HL-60 (cell line): ENCODE results near the gene WDR19.

Experiments used
- GABPA ChIP-seq: IDR thresholded peaks from 2 replicates; pipeline ENCODE4 v1.6.1; 2012; ENCODE audit warnings: low read depth
- POLR2AphosphoS5 ChIP-seq: IDR thresholded peaks from 2 replicates; pipeline ENCODE4 v1.6.1; 2012; ENCODE audit warnings: low read depth
- TF ChIP-seq, protein P1 (sequence below): IDR thresholded peaks from one replicate; pipeline ENCODE4 v1.5.1; 2011; ENCODE audit warnings: low read length, control low read depth, inconsistent platforms; ENCODE audit not compliant: insufficient read depth
- TF ChIP-seq, protein P2 (sequence below): IDR thresholded peaks from 2 replicates; pipeline ENCODE4 v1.6.1; 2012; ENCODE audit warnings: low read depth; ENCODE audit not compliant: insufficient replicate concordance

DNA sequence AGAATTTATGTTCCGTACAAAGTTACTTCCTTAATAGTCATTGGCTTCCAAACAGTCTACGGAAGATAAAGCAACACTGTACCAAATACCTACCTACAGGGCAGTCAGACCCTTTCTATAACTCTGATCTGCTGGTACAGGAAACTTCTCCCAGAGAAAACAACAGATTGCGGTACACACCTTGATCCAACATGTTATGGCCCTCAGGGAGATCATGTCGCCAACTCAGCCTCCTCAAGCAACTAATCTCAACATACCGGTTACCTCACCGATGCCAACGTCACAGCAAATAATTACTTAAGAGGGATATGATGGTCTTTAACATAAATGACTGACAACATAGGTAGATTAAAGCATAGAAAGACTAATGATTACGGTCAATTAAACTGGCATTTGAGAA lies 113.5 kb downstream of the WDR19 start:
- TF ChIP-seq, protein P1, sequence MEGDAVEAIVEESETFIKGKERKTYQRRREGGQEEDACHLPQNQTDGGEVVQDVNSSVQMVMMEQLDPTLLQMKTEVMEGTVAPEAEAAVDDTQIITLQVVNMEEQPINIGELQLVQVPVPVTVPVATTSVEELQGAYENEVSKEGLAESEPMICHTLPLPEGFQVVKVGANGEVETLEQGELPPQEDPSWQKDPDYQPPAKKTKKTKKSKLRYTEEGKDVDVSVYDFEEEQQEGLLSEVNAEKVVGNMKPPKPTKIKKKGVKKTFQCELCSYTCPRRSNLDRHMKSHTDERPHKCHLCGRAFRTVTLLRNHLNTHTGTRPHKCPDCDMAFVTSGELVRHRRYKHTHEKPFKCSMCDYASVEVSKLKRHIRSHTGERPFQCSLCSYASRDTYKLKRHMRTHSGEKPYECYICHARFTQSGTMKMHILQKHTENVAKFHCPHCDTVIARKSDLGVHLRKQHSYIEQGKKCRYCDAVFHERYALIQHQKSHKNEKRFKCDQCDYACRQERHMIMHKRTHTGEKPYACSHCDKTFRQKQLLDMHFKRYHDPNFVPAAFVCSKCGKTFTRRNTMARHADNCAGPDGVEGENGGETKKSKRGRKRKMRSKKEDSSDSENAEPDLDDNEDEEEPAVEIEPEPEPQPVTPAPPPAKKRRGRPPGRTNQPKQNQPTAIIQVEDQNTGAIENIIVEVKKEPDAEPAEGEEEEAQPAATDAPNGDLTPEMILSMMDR = no peak
- no peak for TF ChIP-seq POLR2AphosphoS5
- TF ChIP-seq, protein P2, sequence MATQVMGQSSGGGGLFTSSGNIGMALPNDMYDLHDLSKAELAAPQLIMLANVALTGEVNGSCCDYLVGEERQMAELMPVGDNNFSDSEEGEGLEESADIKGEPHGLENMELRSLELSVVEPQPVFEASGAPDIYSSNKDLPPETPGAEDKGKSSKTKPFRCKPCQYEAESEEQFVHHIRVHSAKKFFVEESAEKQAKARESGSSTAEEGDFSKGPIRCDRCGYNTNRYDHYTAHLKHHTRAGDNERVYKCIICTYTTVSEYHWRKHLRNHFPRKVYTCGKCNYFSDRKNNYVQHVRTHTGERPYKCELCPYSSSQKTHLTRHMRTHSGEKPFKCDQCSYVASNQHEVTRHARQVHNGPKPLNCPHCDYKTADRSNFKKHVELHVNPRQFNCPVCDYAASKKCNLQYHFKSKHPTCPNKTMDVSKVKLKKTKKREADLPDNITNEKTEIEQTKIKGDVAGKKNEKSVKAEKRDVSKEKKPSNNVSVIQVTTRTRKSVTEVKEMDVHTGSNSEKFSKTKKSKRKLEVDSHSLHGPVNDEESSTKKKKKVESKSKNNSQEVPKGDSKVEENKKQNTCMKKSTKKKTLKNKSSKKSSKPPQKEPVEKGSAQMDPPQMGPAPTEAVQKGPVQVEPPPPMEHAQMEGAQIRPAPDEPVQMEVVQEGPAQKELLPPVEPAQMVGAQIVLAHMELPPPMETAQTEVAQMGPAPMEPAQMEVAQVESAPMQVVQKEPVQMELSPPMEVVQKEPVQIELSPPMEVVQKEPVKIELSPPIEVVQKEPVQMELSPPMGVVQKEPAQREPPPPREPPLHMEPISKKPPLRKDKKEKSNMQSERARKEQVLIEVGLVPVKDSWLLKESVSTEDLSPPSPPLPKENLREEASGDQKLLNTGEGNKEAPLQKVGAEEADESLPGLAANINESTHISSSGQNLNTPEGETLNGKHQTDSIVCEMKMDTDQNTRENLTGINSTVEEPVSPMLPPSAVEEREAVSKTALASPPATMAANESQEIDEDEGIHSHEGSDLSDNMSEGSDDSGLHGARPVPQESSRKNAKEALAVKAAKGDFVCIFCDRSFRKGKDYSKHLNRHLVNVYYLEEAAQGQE = no peak
- no peak for TF ChIP-seq GABPA
